ENCODE data around the gene DUSP1. TPM values are rescaled to one million over a fixed set of nuclear protein-coding genes. Genes with fewer than 3 reads are reported as not detected.

Gene DUSP1
- total RNA-seq, 4 donors from 2014 or later = 488 to 965 (median 649) TPM

DNA sequence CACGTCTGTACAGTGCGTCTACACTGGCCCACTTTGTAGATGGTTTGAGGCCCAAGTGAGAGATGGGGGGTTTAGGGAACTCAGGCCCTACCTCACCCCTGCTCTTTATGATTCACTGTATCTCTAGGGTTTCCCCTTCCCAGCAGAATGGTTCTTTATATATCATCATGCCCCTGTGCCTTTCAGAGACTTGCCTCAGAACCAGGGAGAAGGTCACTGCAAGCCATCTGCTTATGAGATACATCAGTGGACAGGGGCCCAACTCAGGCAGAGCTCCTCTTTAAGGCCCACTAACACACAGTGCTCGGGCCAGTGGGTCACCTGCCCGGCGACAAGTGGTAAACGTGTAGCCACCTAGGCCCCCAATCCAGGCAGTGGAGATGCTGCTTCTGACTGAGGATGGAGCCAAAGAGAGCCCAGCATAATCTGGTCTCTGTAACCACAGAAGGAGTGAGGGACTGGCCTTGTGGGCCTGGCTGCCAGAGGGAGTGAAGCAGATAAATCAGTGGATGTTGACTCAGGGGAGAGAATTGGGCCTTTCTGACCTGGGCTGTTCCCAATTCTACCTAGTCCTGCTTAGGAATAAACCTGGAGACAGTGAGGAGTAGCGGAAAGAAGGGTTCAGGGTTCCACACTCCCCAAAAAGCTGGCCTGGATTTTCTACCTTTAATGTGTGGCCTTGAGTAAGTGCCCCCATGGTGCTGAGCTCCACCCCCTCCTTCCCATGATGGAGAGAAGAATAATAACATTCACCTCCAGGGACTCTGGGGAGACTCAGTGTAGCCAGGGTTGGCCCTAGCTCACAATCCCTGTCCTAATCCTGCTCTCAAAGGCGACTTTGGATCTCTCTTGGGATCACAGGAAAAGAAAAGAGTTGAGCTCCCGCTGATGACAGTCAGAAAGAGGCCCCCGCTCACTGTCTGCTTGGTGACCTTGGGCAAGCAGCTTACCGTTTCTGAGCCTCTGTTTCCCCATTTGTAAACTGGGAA is 2.8 kb upstream of the DUSP1 start:
- no peaks in the 10 kb centered on the region for H3K9me3 ChIP-seq
- H3K27ac ChIP-seq = peak overlapping the region; percentile 95 to 99 (median 97)
- H3K36me3 ChIP-seq = peaks cover 3 to 14% of the 10 kb centered on the region in 2 donors
- H3K4me1 ChIP-seq = peaks cover 3 to 71% (median 20%) of the 10 kb centered on the region in 3 donors
- TF ChIP-seq, protein P1, sequence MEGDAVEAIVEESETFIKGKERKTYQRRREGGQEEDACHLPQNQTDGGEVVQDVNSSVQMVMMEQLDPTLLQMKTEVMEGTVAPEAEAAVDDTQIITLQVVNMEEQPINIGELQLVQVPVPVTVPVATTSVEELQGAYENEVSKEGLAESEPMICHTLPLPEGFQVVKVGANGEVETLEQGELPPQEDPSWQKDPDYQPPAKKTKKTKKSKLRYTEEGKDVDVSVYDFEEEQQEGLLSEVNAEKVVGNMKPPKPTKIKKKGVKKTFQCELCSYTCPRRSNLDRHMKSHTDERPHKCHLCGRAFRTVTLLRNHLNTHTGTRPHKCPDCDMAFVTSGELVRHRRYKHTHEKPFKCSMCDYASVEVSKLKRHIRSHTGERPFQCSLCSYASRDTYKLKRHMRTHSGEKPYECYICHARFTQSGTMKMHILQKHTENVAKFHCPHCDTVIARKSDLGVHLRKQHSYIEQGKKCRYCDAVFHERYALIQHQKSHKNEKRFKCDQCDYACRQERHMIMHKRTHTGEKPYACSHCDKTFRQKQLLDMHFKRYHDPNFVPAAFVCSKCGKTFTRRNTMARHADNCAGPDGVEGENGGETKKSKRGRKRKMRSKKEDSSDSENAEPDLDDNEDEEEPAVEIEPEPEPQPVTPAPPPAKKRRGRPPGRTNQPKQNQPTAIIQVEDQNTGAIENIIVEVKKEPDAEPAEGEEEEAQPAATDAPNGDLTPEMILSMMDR (IDR thresholded peaks at IDR 0.05) = no peak
- TF ChIP-seq POLR2A (IDR thresholded peaks at IDR 0.05) (no peak), POLR2AphosphoS5 (IDR thresholded peaks at IDR 0.05) (no peak), EP300 (IDR thresholded peaks at IDR 0.05) (no peak)
- ATAC-seq = no peak
- WGBS, 2 donors (ENCODE audit: low coverage in 1 of 2) = 82 to 87% methylated on average over 4 of the region's 11 CpGs
- no peak overlapping the region for H3K4me3 ChIP-seq
- H3K27me3 ChIP-seq = no peaks in the 10 kb centered on the region

- Histone ChIP-seq H3K4me1 (peaks cover 2 to 58% (median 20%) of the 10 kb centered on the region in 3 donors), H3K4me3 (peak overlapping the region; percentile 39 to 69), H3K36me3 (peaks cover 6 to 29% of the 10 kb centered on the region in 2 donors), H3K27ac (peak overlapping the region; percentile 95 to 99 (median 97)), H3K9me3 (no peaks in the 10 kb centered on the region), H3K27me3 (no peaks in the 10 kb centered on the region)
- TF ChIP-seq POLR2AphosphoS5 (IDR thresholded peaks at IDR 0.05) (peak; percentile 94), POLR2A (IDR thresholded peaks at IDR 0.05) (peak; percentile 44 to 56), EP300 (IDR thresholded peaks at IDR 0.05) (peak; percentile 80)
- TF ChIP-seq, protein P1 (IDR thresholded peaks at IDR 0.05) = peak; percentile 44 to 90 (median 81)
- ATAC-seq = peak; percentile 40
- 3 to 10% methylated on average over 3 to 11 of the region's 50 CpGs for WGBS, 2 donors (ENCODE audit: low coverage in 1 of 2)
Observed at GRCh38 chr5:172772112-172772906, 1.3 kb upstream of the DUSP1 start.

GRCh38 chr5:172771439-172772111 is 580 bp upstream of the DUSP1 start:
- Histone ChIP-seq H3K4me3 (peak overlapping the region; percentile 39 to 69), H3K27me3 (no peaks in the 10 kb centered on the region), H3K27ac (peak overlapping the region; percentile 95 to 99 (median 97)), H3K36me3 (peaks cover 6 to 31% of the 10 kb centered on the region in 2 donors), H3K4me1 (peaks cover 0 to 58% (median 20%) of the 10 kb centered on the region in 3 donors), H3K9me3 (no peaks in the 10 kb centered on the region)
- ATAC-seq = no peak
- TF ChIP-seq POLR2AphosphoS5 (IDR thresholded peaks at IDR 0.05) (no peak), EP300 (IDR thresholded peaks at IDR 0.05) (no peak), POLR2A (IDR thresholded peaks at IDR 0.05) (no peak)
- TF ChIP-seq, protein P1 (IDR thresholded peaks at IDR 0.05) = no peak
- WGBS, 2 donors (ENCODE audit: low coverage in 1 of 2) = 0 to 3% methylated on average over 6 to 7 of the region's 40 CpGs

- 0% methylated on average over 1 of the region's 29 CpGs; no CpG with 5 or more reads in 1 of the 2 donors for WGBS, 2 donors (ENCODE audit: low coverage in 1 of 2)
- peaks cover 6 to 31% of the 10 kb centered on the region in 2 donors for H3K36me3 ChIP-seq
- peak overlapping the region; percentile 69 to 72 for H3K4me3 ChIP-seq
- H3K4me1 ChIP-seq = peaks cover 0 to 58% (median 22%) of the 10 kb centered on the region in 3 donors
- no peak for ATAC-seq
- TF ChIP-seq POLR2A (IDR thresholded peaks at IDR 0.05) (no peak), EP300 (IDR thresholded peaks at IDR 0.05) (no peak), POLR2AphosphoS5 (IDR thresholded peaks at IDR 0.05) (no peak)
- TF ChIP-seq, protein P1 (IDR thresholded peaks at IDR 0.05) = no peak
- peak overlapping the region; percentile 95 to 98 (median 97) for H3K27ac ChIP-seq
- H3K27me3 ChIP-seq = no peaks in the 10 kb centered on the region
- no peaks in the 10 kb centered on the region for H3K9me3 ChIP-seq
Observed at GRCh38 chr5:172770374-172770674, 671 bp downstream of the DUSP1 start.

All from gastroesophageal sphincter (tissue), 4 donors.